DMS114 treated with DMSO at 0.1 percent for 48 hours (cell line): Measurements from ENCODE around the gene PUDP.
A peak's percentile ranks its signal among the peaks of the same experiment; 100 is the strongest.
"Not testable (repeated sequence)": the region's sequence is repeated elsewhere in the genome, so short reads cannot be mapped to it uniquely, and the experiment has no call there.

ENCODE experiments used
- DNase-seq: peaks from one replicate; lab custom pipeline; 2025; ENCODE audit not compliant: unreplicated experiment; lab: John Stamatoyannopoulos, UW

PUDP gene

GRCh38 chrX:7147978-7148854 is at the start of gene PUDP:
Gene PUDP (minus strand): TSS chrX:7148153. CDS start chrX:7148113, 40 bp downstream.
- peak; percentile 49 for DNase-seq

- no peak for DNase-seq
Measured at GRCh38 chrX:7194606-7195005, 46.7 kb upstream of the PUDP start.

- DNase-seq: no peak
Measured at GRCh38 chrX:7192871-7193270, 44.9 kb upstream of the PUDP start.

- DNase-seq: no peak
Measured at GRCh38 chrX:7191681-7192110, 43.7 kb upstream of the PUDP start.

GRCh38 chrX:7190157-7190556 is 42.2 kb upstream of the PUDP start:
- DNase-seq: no peak

GRCh38 chrX:7188672-7189071 is 40.7 kb upstream of the PUDP start:
- DNase-seq: no peak

GRCh38 chrX:7184816-7185215 is 36.9 kb upstream of the PUDP start:
- no peak for DNase-seq

- no peak for DNase-seq
Measured at GRCh38 chrX:7179446-7179845, 31.5 kb upstream of the PUDP start.

GRCh38 chrX:7178859-7179258 is 30.9 kb upstream of the PUDP start:
- not testable (repeated sequence) for DNase-seq

GRCh38 chrX:7170898-7171297 is 22.9 kb upstream of the PUDP start:
- no peak for DNase-seq

GRCh38 chrX:7169627-7170026 is 21.7 kb upstream of the PUDP start:
- DNase-seq: no peak

- DNase-seq: no peak
Measured at GRCh38 chrX:7168371-7168770, 20.4 kb upstream of the PUDP start.

GRCh38 chrX:7164174-7164573 is 16.2 kb upstream of the PUDP start:
- DNase-seq: no peak

- no peak for DNase-seq
Measured at GRCh38 chrX:7163146-7163677, 15.3 kb upstream of the PUDP start.

GRCh38 chrX:7159149-7159861 is 11.4 kb upstream of the PUDP start:
- no peak for DNase-seq

- DNase-seq: no peak
Measured at GRCh38 chrX:7158468-7158990, 10.6 kb upstream of the PUDP start.

GRCh38 chrX:7156879-7157278 is 8.9 kb upstream of the PUDP start:
- no peak for DNase-seq

- DNase-seq: no peak
Measured at GRCh38 chrX:7155163-7155562, 7.2 kb upstream of the PUDP start.

- no peak for DNase-seq
Measured at GRCh38 chrX:7154041-7154597, 6.2 kb upstream of the PUDP start.

GRCh38 chrX:7153231-7153630 is 5.3 kb upstream of the PUDP start:
- no peak for DNase-seq

GRCh38 chrX:7149411-7149810 is 1.5 kb upstream of the PUDP start:
- no peak for DNase-seq
